Measurements from ENCODE around the gene SLC27A4. TPM values are rescaled to one million over a fixed set of nuclear protein-coding genes. Genes with fewer than 3 reads are reported as not detected.

Gene SLC27A4
- polyA plus RNA-seq, 4 donors: 23.2 to 162 (median 95.0) TPM

DNA sequence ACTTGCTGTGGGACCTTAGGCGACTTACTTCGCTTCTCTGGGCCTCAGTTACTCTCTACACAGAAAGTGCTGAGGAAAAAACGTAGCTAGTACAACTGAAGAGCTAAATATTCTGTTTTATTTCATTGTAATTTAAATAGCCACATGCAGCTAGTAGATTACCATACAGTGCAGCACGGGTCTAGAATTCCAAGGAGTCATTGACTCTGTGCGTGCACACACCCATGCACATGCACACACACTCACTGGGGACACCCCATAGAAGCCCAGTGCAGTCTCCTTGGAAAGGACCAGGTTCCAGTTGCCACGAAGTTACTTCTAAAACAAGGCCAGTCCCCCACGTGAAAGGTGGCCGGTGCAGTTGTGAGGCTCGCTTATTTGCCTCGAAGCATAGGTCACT is 47.8 kb downstream of the SLC27A4 start:
- DNase-seq: no peak
- FAIRE-seq: no peak
- H3K27ac ChIP-seq (ENCODE audit: low read depth in 1 of 3, low read length in 2 of 3): no peak overlapping the region
- WGBS, 3 donors: 90 to 95% (median 95%) methylated on average over 10 of the region's 10 CpGs
- peaks cover 11 to 94% (median 34%) of the 10 kb centered on the region in 3 donors for H3K36me3 ChIP-seq (ENCODE audit: control insufficient read depth in 3 of 3, insufficient read depth in 2 of 3, low read depth in 1 of 3, low read length in 3 of 3)
- H3K4me1 ChIP-seq (ENCODE audit: control insufficient read depth in 3 of 3, insufficient read depth in 2 of 3, low read depth in 1 of 3, low read length in 2 of 3): no peaks in the 10 kb centered on the region
- H3K4me3 ChIP-seq (ENCODE audit: low read depth in 1 of 3, low read length in 3 of 3): no peak overlapping the region
- H3K9me3 ChIP-seq (ENCODE audit: control insufficient read depth in 2 of 2, insufficient read depth in 1 of 2, low read depth in 1 of 2, low read length in 1 of 2): no peaks in the 10 kb centered on the region
- peaks cover 0 to 25% (median 0%) of the 10 kb centered on the region in 3 donors for H3K27me3 ChIP-seq (ENCODE audit: control insufficient read depth in 3 of 3, insufficient read depth in 3 of 3, low read length in 3 of 3)

DNA sequence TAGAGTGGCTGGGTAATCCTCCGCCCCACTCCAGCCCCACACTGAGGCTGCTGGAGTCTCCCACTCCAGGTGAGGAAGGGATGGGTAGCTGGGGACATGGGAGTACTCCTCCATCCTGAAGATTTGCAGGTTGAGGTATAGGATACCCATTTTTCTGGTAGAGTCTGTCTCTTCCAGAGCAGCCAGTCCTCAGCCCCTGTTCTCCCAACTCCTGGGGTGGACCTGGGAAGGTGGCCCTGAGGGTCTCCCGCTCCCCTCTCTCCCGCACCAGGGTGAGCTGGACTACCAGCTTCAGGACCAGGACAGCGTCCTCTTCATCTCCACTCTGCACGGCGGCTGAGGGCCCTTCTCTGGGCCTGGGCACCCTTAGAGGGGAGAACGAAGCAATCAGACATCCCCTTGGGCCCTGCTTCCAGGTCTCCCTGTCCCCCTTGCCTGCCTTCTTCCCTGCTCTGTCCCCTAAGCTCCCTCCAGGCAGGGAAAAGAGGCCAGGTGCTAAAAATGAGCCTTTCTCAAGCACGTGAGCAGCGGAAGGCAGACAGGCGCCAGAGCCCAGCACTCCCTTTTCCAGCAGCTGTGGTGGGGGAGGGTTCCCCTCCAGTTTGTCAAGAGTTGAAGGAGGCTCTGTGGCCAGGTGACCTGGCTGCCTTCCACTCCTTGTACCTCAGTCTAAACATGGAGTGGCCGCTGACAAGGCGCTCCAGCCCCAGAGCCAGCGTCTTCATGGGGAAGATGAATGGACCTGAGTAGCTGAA is 49.2 kb downstream of the SLC27A4 start:
- Histone ChIP-seq H3K27me3 (ENCODE audit: control insufficient read depth in 3 of 3, insufficient read depth in 3 of 3, low read length in 3 of 3) (peaks cover 0 to 39% (median 0%) of the 10 kb centered on the region in 3 donors), H3K9me3 (ENCODE audit: control insufficient read depth in 2 of 2, insufficient read depth in 1 of 2, low read depth in 1 of 2, low read length in 1 of 2) (no peaks in the 10 kb centered on the region), H3K27ac (ENCODE audit: low read depth in 1 of 3, low read length in 2 of 3) (no peak overlapping the region), H3K4me1 (ENCODE audit: control insufficient read depth in 3 of 3, insufficient read depth in 2 of 3, low read depth in 1 of 3, low read length in 2 of 3) (no peaks in the 10 kb centered on the region), H3K4me3 (ENCODE audit: low read depth in 1 of 3, low read length in 3 of 3) (no peak overlapping the region), H3K36me3 (ENCODE audit: control insufficient read depth in 3 of 3, insufficient read depth in 2 of 3, low read depth in 1 of 3, low read length in 3 of 3) (peaks cover 11 to 80% (median 30%) of the 10 kb centered on the region in 3 donors)
- DNase-seq (no peak), FAIRE-seq (no peak)
- WGBS, 3 donors: 83 to 92% (median 91%) methylated on average over 8 to 13 of the region's 13 CpGs

DNA sequence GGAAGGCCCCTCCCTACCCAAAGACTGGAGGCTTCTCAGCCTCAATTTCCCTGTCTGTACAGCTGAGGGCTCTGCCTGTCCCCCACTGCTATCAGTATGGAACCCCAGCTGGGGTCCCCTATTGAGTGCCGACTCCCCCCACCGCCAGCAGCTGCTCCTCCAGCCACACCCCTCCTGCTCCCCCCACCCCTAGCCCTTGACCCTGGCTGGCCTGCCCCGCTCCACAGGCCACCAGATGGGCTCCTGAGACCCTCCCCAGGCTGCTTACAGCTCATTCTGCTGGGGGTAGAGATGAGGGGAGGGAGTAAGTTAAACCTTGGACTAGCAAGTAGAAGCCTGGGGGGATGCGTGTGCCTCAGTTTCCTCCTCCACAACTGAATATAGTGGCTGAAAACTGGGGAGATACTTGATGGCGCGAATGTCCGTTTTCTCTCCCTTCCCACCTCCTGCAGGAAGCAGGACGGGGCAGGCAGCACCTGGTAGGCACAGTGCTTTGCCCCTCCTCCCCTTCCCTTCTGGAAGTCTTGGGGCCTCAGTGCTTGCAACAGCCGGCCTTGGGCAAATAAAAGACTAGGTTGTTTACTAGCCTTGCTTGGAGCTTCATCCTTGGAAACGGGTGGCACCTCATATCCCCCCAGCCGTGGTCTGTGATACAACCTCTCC is 50.0 kb downstream of the SLC27A4 start:
- Histone ChIP-seq H3K4me1 (ENCODE audit: control insufficient read depth in 3 of 3, insufficient read depth in 2 of 3, low read depth in 1 of 3, low read length in 2 of 3) (no peaks in the 10 kb centered on the region), H3K27me3 (ENCODE audit: control insufficient read depth in 3 of 3, insufficient read depth in 3 of 3, low read length in 3 of 3) (peaks cover 0 to 46% (median 0%) of the 10 kb centered on the region in 3 donors), H3K9me3 (ENCODE audit: control insufficient read depth in 2 of 2, insufficient read depth in 1 of 2, low read depth in 1 of 2, low read length in 1 of 2) (no peaks in the 10 kb centered on the region), H3K4me3 (ENCODE audit: low read depth in 1 of 3, low read length in 3 of 3) (no peak overlapping the region), H3K36me3 (ENCODE audit: control insufficient read depth in 3 of 3, insufficient read depth in 2 of 3, low read depth in 1 of 3, low read length in 3 of 3) (peaks cover 11 to 74% (median 30%) of the 10 kb centered on the region in 3 donors), H3K27ac (ENCODE audit: low read depth in 1 of 3, low read length in 2 of 3) (no peak overlapping the region)
- WGBS, 3 donors: 82 to 96% (median 85%) methylated on average over 11 of the region's 11 CpGs
- DNase-seq (no peak), FAIRE-seq (no peak)

DNA sequence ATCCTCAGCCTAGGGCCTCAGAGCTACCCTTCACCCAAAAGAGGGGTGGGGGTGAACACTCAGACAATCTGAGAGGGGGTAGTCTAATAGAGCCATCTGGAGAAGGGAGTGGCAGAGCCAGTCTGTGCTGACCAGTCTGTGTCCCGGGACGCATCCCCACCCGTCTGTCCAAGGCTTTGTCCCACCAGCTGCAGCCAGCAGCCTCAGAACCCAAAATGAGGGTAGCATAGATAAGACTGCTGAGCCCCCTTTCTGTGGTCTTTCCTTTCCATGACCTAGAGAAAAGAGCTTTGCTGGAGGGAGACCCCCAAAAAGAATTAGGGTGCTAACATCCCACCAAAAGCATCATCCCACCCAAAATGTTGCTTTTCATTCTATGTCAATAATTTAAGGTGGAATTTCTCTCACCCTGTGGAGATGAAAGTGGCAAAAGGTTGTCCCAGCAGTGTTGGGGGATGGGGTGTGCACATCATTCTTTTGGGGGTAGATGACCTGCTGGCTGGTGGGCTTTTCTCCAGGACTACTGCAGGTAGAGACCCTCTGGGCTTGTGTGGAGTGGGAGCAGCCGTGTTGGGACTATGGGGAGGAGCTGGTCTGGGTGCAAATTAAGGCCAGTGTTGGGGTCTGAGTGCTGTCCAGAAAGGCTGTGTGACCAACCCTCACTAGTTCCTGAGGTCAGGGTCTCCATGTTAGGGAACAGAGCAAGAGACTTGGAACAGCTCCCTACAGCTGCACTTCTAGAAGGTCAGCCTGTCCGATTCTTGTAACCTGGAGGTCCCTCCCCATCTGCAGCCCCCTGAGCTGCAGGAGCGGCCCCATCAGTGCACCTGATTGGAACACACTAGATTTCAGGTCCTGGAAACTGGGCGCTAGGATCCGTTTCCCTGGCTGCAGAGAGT is 50.7 kb downstream of the SLC27A4 start:
- no peak for DNase-seq
- no peak overlapping the region for H3K27ac ChIP-seq (ENCODE audit: low read depth in 1 of 3, low read length in 2 of 3)
- peaks cover 0 to 53% (median 0%) of the 10 kb centered on the region in 3 donors for H3K27me3 ChIP-seq (ENCODE audit: control insufficient read depth in 3 of 3, insufficient read depth in 3 of 3, low read length in 3 of 3)
- H3K4me3 ChIP-seq (ENCODE audit: low read depth in 1 of 3, low read length in 3 of 3): no peak overlapping the region
- no peaks in the 10 kb centered on the region for H3K9me3 ChIP-seq (ENCODE audit: control insufficient read depth in 2 of 2, insufficient read depth in 1 of 2, low read depth in 1 of 2, low read length in 1 of 2)
- no peak for FAIRE-seq
- peaks cover 11 to 66% (median 30%) of the 10 kb centered on the region in 3 donors for H3K36me3 ChIP-seq (ENCODE audit: control insufficient read depth in 3 of 3, insufficient read depth in 2 of 3, low read depth in 1 of 3, low read length in 3 of 3)
- WGBS, 3 donors: 91 to 94% (median 93%) methylated on average over 8 of the region's 8 CpGs
- no peaks in the 10 kb centered on the region for H3K4me1 ChIP-seq (ENCODE audit: control insufficient read depth in 3 of 3, insufficient read depth in 2 of 3, low read depth in 1 of 3, low read length in 2 of 3)

DNA sequence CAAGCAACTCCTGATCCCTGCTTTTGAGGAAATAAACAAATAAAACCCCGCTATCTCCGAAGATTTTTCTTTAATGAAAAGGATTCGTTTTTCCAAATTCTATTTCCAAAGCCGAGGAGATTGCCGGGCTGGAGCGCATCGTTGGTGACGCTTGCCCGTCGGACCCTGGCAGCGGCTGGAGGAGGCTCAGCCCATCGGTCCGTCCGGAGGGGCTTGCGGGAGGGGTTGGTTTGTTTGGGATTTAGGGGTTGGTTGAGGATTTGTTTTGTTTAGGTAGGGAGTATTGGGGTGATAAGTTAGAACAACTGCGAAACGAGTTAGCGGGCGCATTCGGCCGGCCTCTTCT is 51.6 kb downstream of the SLC27A4 start:
- 91 to 96% (median 95%) methylated on average over 21 of the region's 21 CpGs for WGBS, 3 donors
- no peaks in the 10 kb centered on the region for H3K9me3 ChIP-seq (ENCODE audit: control insufficient read depth in 2 of 2, insufficient read depth in 1 of 2, low read depth in 1 of 2, low read length in 1 of 2)
- H3K27ac ChIP-seq (ENCODE audit: low read depth in 1 of 3, low read length in 2 of 3): no peak overlapping the region
- peaks cover 0 to 61% (median 2%) of the 10 kb centered on the region in 3 donors for H3K27me3 ChIP-seq (ENCODE audit: control insufficient read depth in 3 of 3, insufficient read depth in 3 of 3, low read length in 3 of 3)
- H3K4me1 ChIP-seq (ENCODE audit: control insufficient read depth in 3 of 3, insufficient read depth in 2 of 3, low read depth in 1 of 3, low read length in 2 of 3): no peaks in the 10 kb centered on the region
- no peak overlapping the region for H3K4me3 ChIP-seq (ENCODE audit: low read depth in 1 of 3, low read length in 3 of 3)
- DNase-seq (no peak), FAIRE-seq (no peak)
- peaks cover 11 to 58% (median 28%) of the 10 kb centered on the region in 3 donors for H3K36me3 ChIP-seq (ENCODE audit: control insufficient read depth in 3 of 3, insufficient read depth in 2 of 3, low read depth in 1 of 3, low read length in 3 of 3)

DNA sequence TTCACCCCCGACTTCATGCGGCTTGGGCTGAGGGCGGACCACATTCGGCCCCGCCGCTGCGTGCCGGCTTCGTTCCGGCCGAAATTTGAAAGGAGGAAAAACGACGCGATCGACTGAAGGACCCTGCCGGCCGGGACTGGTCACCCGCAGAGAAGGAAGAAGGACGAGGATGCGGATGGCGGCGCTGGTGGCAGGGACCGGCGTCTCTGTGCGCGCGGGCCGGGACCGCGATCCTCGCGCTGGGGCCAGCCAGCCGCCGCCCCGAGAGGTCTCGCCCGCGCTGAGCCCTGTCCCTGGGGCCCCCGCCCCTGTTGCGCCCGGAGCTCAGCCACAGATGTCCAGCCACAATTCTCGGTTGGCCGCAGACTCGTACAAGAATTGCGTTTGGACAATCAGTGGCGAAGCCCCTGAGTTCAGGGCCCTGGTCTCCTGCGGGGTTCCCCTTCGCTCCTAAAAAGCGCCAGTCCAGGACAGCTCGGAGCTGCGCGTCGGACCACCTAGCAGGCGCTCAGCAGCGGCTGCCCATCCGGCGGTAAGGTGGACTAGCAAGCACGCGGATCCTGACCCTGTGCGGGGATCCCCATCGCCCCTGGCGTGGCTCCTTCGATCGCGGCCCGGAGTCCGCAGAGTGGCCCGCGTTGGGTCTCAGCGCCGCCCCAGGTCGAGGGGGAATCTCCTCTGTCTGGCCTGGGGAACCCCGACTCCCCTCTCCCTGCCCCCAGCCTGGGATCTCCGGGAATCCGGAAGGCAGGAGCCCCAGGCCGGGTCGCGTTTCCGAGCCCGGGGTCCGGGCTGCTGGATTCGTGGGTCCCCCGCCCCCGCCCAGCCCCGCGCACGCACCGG is 52.2 kb downstream of the SLC27A4 start:
- H3K36me3 ChIP-seq (ENCODE audit: control insufficient read depth in 3 of 3, insufficient read depth in 2 of 3, low read depth in 1 of 3, low read length in 3 of 3): peaks cover 11 to 52% (median 23%) of the 10 kb centered on the region in 3 donors
- DNase-seq (no peak), FAIRE-seq (no peak)
- peaks cover 0 to 67% (median 2%) of the 10 kb centered on the region in 3 donors for H3K27me3 ChIP-seq (ENCODE audit: control insufficient read depth in 3 of 3, insufficient read depth in 3 of 3, low read length in 3 of 3)
- H3K9me3 ChIP-seq (ENCODE audit: control insufficient read depth in 2 of 2, insufficient read depth in 1 of 2, low read depth in 1 of 2, low read length in 1 of 2): no peaks in the 10 kb centered on the region
- no peak overlapping the region for H3K27ac ChIP-seq (ENCODE audit: low read depth in 1 of 3, low read length in 2 of 3)
- WGBS, 3 donors: 85 to 96% (median 93%) methylated on average over 83 to 88 of the region's 88 CpGs
- no peak overlapping the region for H3K4me3 ChIP-seq (ENCODE audit: low read depth in 1 of 3, low read length in 3 of 3)
- H3K4me1 ChIP-seq (ENCODE audit: control insufficient read depth in 3 of 3, insufficient read depth in 2 of 3, low read depth in 1 of 3, low read length in 2 of 3): no peaks in the 10 kb centered on the region

DNA sequence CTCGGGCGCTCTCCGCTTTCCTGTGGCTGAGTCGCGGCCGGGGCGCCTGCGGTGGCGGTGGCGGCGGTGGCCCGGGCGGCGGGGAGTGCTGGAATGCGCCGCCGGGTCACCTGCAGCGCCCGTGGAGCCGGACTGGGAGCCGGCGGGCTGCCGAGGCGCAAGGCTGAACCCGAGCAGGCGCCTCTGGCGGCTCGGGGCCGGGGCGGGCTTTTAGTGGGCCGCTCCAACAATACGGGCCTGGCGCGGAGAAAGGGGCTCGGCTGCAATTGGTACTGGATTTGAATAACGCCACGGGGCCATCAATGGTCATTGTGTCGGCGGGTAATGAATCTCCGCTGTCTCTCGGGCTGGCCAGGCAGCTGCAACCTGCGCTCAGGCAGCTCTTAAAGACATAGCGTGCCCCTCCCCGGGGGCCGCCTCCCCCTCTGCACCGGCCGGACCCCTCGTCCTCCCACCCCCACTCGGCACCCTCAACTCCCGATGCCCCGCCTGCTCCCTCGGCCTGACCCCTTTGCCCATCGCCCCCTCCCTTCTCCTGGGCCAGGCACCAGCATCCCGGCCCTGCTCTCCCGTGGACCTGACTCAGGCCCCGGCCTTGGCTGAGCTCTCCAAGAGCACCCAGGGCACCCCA is 52.9 kb downstream of the SLC27A4 start:
- FAIRE-seq: no peak
- Histone ChIP-seq H3K36me3 (ENCODE audit: control insufficient read depth in 3 of 3, insufficient read depth in 2 of 3, low read depth in 1 of 3, low read length in 3 of 3) (peaks cover 11 to 44% (median 15%) of the 10 kb centered on the region in 3 donors), H3K4me1 (ENCODE audit: control insufficient read depth in 3 of 3, insufficient read depth in 2 of 3, low read depth in 1 of 3, low read length in 2 of 3) (no peaks in the 10 kb centered on the region), H3K4me3 (ENCODE audit: low read depth in 1 of 3, low read length in 3 of 3) (no peak overlapping the region), H3K9me3 (ENCODE audit: control insufficient read depth in 2 of 2, insufficient read depth in 1 of 2, low read depth in 1 of 2, low read length in 1 of 2) (no peaks in the 10 kb centered on the region), H3K27me3 (ENCODE audit: control insufficient read depth in 3 of 3, insufficient read depth in 3 of 3, low read length in 3 of 3) (peaks cover 0 to 75% (median 2%) of the 10 kb centered on the region in 3 donors), H3K27ac (ENCODE audit: low read depth in 1 of 3, low read length in 2 of 3) (no peak overlapping the region)
- no peak for DNase-seq
- 75 to 91% (median 89%) methylated on average over 46 to 56 of the region's 56 CpGs for WGBS, 3 donors

Data from small intestine (tissue), 7 donors.